GM13976 (cell line): ENCODE data around the gene EEIG1.
A peak's percentile ranks its signal among the peaks of the same experiment; 100 is the strongest.

Experiments used
- DNase-seq: peaks from one replicate; pipeline ENCODE4 v3.0.0; 2012; ENCODE audit warnings: low spot score
- in situ Hi-C: fragments of 300-500 bp; cut with MboI; formaldehyde crosslinking; loops from one replicate; pipeline ENCODE4 v1.12.0; 2022; ENCODE audit warnings: low sequenced_read_pairs, mixed read lengths, inconsistent platforms; ENCODE audit not compliant: unreplicated experiment
- TF ChIP-seq, protein P1 (sequence below): IDR thresholded peaks from 2 replicates; pipeline ENCODE4 v1.5.1; 2012; ENCODE audit warnings: borderline replicate concordance, mild to moderate bottlenecking; ENCODE audit not compliant: insufficient read depth; ENCODE audit errors: extremely low read depth, missing control alignments, control extremely low read depth

EEIG1 gene

DNA sequence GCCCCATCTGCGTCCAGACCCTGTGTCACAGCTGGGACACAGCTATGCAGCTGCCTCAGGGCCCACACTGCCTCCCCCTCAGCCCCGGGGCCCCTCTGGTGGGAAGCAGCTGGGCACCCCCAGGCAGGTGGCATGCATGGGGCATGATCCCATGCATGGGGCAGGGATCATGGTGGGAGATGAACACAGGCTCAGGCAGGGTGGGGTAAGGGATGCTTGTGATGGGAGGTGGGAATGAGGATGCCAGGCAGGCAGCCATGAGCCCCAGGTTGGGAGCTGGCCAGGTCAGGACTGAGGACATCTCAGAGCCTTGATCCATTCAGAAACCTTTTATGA is 19.7 kb downstream of the EEIG1 start:
- DNase-seq = no peak
- TF ChIP-seq, protein P1, sequence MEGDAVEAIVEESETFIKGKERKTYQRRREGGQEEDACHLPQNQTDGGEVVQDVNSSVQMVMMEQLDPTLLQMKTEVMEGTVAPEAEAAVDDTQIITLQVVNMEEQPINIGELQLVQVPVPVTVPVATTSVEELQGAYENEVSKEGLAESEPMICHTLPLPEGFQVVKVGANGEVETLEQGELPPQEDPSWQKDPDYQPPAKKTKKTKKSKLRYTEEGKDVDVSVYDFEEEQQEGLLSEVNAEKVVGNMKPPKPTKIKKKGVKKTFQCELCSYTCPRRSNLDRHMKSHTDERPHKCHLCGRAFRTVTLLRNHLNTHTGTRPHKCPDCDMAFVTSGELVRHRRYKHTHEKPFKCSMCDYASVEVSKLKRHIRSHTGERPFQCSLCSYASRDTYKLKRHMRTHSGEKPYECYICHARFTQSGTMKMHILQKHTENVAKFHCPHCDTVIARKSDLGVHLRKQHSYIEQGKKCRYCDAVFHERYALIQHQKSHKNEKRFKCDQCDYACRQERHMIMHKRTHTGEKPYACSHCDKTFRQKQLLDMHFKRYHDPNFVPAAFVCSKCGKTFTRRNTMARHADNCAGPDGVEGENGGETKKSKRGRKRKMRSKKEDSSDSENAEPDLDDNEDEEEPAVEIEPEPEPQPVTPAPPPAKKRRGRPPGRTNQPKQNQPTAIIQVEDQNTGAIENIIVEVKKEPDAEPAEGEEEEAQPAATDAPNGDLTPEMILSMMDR = no peak
- in situ Hi-C loops = no loop called here

DNA sequence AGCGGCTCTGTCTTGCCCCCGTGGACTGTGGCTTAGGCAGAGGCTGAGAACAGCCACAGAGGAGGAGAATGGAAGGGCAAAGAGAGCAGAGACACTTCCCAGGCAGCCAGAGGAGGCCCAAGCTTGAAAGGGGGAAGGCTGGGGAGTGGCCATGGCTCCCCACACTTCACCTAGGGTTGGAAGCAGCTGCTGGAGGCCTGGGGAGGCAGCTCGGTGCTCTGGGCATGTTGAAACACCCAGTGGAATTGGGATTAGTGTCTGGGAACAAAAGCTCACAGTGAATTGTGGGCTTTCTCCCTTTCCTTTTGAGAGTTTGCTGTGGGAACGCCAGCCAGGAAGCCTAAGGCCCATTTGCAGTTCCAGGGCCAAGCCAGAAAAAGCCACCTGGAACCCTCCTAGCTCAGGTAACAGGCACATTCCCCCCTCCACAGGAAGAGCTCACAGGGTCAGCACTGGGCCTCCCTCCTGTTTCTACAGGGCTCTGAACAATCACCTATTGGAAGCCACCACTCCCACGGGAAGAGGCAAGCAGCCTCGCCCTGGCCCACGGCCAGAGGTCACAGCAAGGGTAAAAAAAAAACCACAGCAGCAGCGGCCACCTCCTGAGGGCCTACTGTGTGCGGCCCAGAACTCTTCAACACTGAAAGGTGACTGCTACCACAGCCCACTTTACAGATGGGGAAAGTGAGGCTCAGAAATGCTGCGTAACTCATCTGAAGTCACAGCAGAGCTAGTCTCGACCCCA is 20.2 kb downstream of the EEIG1 start:
- in situ Hi-C loops = no loop called here
- TF ChIP-seq, protein P1 = no peak
- DNase-seq = no peak

DNA sequence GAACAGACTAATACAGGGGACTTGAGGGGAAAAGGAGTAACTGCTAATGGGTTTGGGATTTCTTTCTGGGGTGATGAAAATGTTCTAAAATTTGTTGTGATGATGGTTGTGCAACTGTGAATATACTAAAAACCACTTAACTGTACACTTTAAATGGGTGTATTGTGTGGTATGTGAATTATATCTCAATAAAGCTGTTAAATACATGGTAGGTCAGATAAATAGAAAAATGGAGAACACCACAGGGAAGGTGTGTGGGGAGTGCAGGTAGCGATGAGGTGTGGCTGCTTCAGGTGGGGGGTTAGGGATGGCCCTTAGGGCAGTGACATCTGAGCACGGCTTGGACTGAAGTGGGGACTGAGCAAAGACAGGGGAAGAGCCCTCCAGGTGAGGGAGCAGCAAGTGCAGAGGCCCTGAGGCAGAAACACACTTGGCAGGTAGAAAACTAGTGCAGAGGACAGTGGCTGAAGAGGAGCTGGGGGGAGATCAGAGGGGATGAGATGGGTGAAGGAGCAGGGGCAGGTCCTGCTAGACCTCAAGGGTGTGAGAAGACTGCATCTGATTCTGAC is 20.9 kb downstream of the EEIG1 start:
- TF ChIP-seq, protein P1 = no peak
- DNase-seq = no peak
- in situ Hi-C loops = no loop called here

DNA sequence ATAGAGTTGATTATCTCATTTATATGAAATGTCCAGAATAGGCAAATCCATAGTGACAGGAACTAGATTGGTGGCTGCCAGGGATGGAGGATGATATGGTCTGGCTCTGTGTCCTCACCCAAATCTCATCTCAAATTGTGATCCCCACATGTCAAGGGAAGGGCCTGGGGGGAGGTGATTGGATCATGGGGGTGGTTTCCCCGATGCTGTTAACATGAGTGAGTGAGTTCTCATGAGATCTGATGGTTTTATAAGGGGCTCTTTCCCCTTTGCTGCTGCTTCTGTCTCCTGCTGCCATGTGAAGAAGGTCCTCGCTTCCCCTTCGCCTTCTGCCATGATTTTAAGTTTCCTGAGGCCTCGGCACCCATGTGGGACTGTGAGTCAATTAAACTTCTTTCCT is 21.4 kb downstream of the EEIG1 start:
- no peak for DNase-seq
- in situ Hi-C loops = no loop called here
- TF ChIP-seq, protein P1 = no peak

DNA sequence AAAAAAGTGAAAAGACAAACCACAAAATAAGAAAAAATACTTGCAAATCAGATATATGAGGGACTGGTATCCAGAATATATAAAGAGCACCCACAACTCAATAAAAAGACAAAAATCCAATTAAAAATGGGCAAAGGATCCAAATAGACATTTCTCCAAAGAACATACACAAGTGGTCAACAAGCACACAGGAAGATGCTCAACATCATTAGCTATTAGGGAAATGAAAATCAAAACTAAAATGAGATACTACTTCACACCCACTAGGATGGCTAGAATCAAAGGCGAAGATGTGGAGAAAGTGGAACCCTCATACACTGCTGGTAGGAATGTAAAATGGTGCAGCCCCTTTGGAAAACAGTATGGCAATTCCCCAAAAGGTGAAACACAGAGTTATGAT is 22.1 kb downstream of the EEIG1 start:
- DNase-seq = no peak
- TF ChIP-seq, protein P1 = no peak
- in situ Hi-C loops = no loop called here

DNA sequence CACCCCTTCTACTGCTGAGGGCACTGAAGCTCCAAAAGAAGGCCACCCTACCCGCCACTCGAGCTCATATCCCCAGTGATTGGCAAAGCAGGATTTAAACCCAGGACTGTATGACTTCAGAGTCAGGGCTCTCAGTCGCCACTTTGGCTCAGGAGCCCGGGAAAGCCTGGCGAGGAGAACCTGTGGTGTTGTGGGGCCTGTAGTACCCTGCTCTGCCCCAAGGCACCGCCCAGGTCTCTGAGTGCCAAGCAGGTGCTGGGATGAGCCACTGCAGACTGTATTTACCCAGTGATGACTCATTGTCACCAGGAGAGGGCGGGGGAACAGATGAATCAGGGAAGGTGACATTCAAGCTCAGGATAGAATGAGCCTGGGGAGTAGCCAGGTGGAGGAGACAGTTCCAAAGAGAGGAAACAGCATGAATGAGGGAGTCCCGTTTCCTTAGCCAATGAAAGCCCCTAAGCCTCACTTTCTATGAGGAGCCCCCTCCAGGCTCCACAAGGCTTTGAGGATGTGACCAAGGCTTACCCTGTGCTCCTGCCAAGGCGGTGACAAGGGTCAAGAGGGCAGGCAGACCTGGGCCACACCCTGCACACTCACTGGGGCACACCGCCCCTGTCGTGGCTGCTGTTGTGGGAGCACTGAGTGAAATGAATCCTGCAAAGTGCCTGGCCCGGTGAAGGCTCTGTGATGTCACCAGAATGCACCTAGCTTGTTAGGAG is 25.3 kb downstream of the EEIG1 start:
- in situ Hi-C loops = no loop called here
- TF ChIP-seq, protein P1 = peak; percentile 36
- DNase-seq = peak; percentile 85
